GM23338 (cell line): ENCODE results near the gene IL7R. TPM values are rescaled to one million over a fixed set of nuclear protein-coding genes. Genes with fewer than 3 reads are reported as not detected.

Experiments used
- ATAC-seq: fragments of 200-7000 bp; cut with Tn5 transposase; 3 replicates; pipeline ENCODE4 v1.9.1; 2020
- DNase-seq: peaks from one replicate; pipeline ENCODE4 v3.0.0-alpha.2; 2015; ENCODE audit warnings: low spot score
- H2AFZ ChIP-seq: fragments of 200-600 bp; sonication (generic); 2 replicates; pipeline ENCODE4 v1.8.0; 2016; ENCODE audit warnings: antibody characterized with exemption, mild to moderate bottlenecking, moderate library complexity
- H3F3A ChIP-seq: fragments of 200-600 bp; sonication (generic); replicated peaks from 2 replicates; pipeline ENCODE4 v1.8.0; 2017; ENCODE audit warnings: antibody characterized with exemption, mixed run types, low read depth
- H3K27ac ChIP-seq: fragments of 200-600 bp; sonication (generic); 2 replicates; pipeline ENCODE4 v1.6.1; 2016; ENCODE audit warnings: low read depth
- H3K27me3 ChIP-seq: fragments of 200-600 bp; sonication (generic); 2 replicates; pipeline ENCODE4 v1.8.0; 2016; ENCODE audit warnings: mild to moderate bottlenecking, mixed run types, moderate library complexity; ENCODE audit not compliant: insufficient read depth
- H3K36me3 ChIP-seq: fragments of 200-600 bp; sonication (generic); 2 replicates; pipeline ENCODE4 v1.8.0; 2016; ENCODE audit warnings: mild to moderate bottlenecking; ENCODE audit not compliant: insufficient read depth
- H3K4me1 ChIP-seq: fragments of 200-600 bp; sonication (generic); 2 replicates; pipeline ENCODE4 v1.8.0; 2016; ENCODE audit warnings: mild to moderate bottlenecking, moderate library complexity; ENCODE audit not compliant: insufficient read depth
- H3K4me2 ChIP-seq: fragments of 200-600 bp; sonication (generic); 2 replicates; pipeline ENCODE4 v1.7.1; 2017; ENCODE audit warnings: mixed run types
- H3K4me3 ChIP-seq: fragments of 200-600 bp; sonication (generic); 2 replicates; pipeline ENCODE4 v1.6.1; 2016; ENCODE audit warnings: mixed run types
- H3K79me2 ChIP-seq: fragments of 200-600 bp; sonication (generic); replicated peaks from 2 replicates; pipeline ENCODE4 v1.8.0; 2017; ENCODE audit warnings: mild to moderate bottlenecking; ENCODE audit not compliant: insufficient read depth
- H3K9me2 ChIP-seq: fragments of 200-600 bp; sonication (generic); 2 replicates; pipeline ENCODE4 v1.8.0; 2017; ENCODE audit not compliant: insufficient read depth
- H4K20me1 ChIP-seq: fragments of 200-600 bp; sonication (generic); replicated peaks from 2 replicates; pipeline ENCODE4 v1.8.0; 2017; ENCODE audit warnings: mild to moderate bottlenecking; ENCODE audit not compliant: insufficient read depth
- H3K27ac Mint-ChIP-seq: 2 replicates; pipeline ENCODE4 v1.8.0; 2020; ENCODE audit warnings: inconsistent platforms, mild to moderate bottlenecking, moderate library complexity, mixed read lengths
- H3K27me3 Mint-ChIP-seq: 3 replicates; pipeline ENCODE4 v1.8.0; 2022; ENCODE audit warnings: low read depth, mild to moderate bottlenecking, moderate library complexity, mixed read lengths, inconsistent platforms; ENCODE audit not compliant: insufficient read depth, poor library complexity
- H3K36me3 Mint-ChIP-seq: 3 replicates; pipeline ENCODE4 v1.8.0; 2021; ENCODE audit warnings: low read depth, mild to moderate bottlenecking, inconsistent platforms, moderate library complexity, mixed read lengths
- H3K4me1 Mint-ChIP-seq: 3 replicates; pipeline ENCODE4 v1.8.0; 2020; ENCODE audit warnings: mild to moderate bottlenecking, inconsistent platforms, mixed read lengths
- H3K4me3 Mint-ChIP-seq: 3 replicates; pipeline ENCODE4 v1.8.0; 2021; ENCODE audit warnings: moderate library complexity, mild to moderate bottlenecking, inconsistent platforms, mixed read lengths
- H3K9me3 Mint-ChIP-seq: 3 replicates; pipeline ENCODE4 v1.8.0; 2020; ENCODE audit warnings: moderate library complexity, mild to moderate bottlenecking, inconsistent platforms, mixed read lengths
- CREB1 ChIP-seq: fragments of 250-450 bp; sonication (Bioruptor Pico); IDR thresholded peaks from 2 replicates; pipeline ENCODE4 v1.5.0; 2020; ENCODE audit warnings: low read depth, mild to moderate bottlenecking, moderate library complexity
- CTCF ChIP-seq, 2 experiments: fragments of 200-600 bp in 1 of 2; sonication (generic) in 1 of 2; conservative IDR thresholded peaks; 2 replicates each; pipeline versions ENCODE4 v1.5.1 to v1.6.1; 2016 to 2017; ENCODE audit warnings: antibody characterized with exemption in 2 of 2, low read depth in 2 of 2, mild to moderate bottlenecking in 2 of 2, moderate library complexity in 1 of 2
- EZH2 ChIP-seq: fragments of 200-600 bp; sonication (generic); IDR thresholded peaks from one replicate; pipeline ENCODE4 v1.8.0; 2017; ENCODE audit warnings: antibody characterized with exemption, mild to moderate bottlenecking, low read depth; ENCODE audit not compliant: unreplicated experiment
- NANOG ChIP-seq: IDR thresholded peaks from 2 replicates; pipeline ENCODE4 v1.6.1; 2016; ENCODE audit warnings: antibody characterized with exemption, borderline replicate concordance
- POLR2AphosphoS5 ChIP-seq: IDR thresholded peaks from 2 replicates; pipeline ENCODE4 v1.6.1; 2016; ENCODE audit warnings: antibody characterized with exemption, low read depth
- REST ChIP-seq: IDR thresholded peaks from one replicate; pipeline ENCODE4 v1.6.1; 2018; ENCODE audit warnings: antibody characterized with exemption; ENCODE audit not compliant: unreplicated experiment
- ZNF331 ChIP-seq: fragments of 250-450 bp; sonication (Bioruptor Pico); IDR thresholded peaks from 2 replicates; pipeline ENCODE4 v1.5.0; 2020; ENCODE audit warnings: low read depth, mild to moderate bottlenecking, moderate library complexity
- ZNF462 ChIP-seq: fragments of 250-450 bp; sonication (Bioruptor Pico); IDR thresholded peaks from 2 replicates; pipeline ENCODE4 v1.5.0; 2020; ENCODE audit warnings: mild to moderate bottlenecking, moderate library complexity
- polyA plus RNA-seq: library from polyadenylated mRNA; unstranded; fragments of >200 nt; fragmentation: Nextera tagmentation; extraction: Ambion mirVana; gene quantifications from 2 replicates; pipeline ENCODE4 v1.2.1, GENCODE V29; 2016
- total RNA-seq: library from RNA; depleted of rRNA; stranded (reverse); fragments of >200 nt; shearing (Covaris generic); gene quantifications from 2 replicates; pipeline ENCODE4 v1.2.3, GENCODE V29; 2014
- TF ChIP-seq, protein P1 (sequence below): IDR thresholded peaks from 2 replicates; pipeline ENCODE4 v1.6.1; 2016; ENCODE audit warnings: antibody characterized with exemption

Gene IL7R
- total and polyA plus RNA-seq, 2 experiments from 2014 or later = not detected

- Histone ChIP-seq H3K9me2 (peaks cover 3% of the 10 kb centered on the region; the same call in 1 of the 2 replicates), H4K20me1 (no peaks in the 10 kb centered on the region), H2AFZ (no peak overlapping the region), H3F3A (no peaks in the 10 kb centered on the region), H3K27me3 (no peaks in the 10 kb centered on the region), H3K4me2 (no peak overlapping the region), H3K4me3 (no peak overlapping the region), H3K27ac (no peak overlapping the region), H3K4me1 (no peaks in the 10 kb centered on the region), H3K79me2 (no peaks in the 10 kb centered on the region), H3K36me3 (no peaks in the 10 kb centered on the region)
- TF ChIP-seq CREB1 = no peak
- TF ChIP-seq POLR2AphosphoS5 = no peak
- TF ChIP-seq EZH2 = no peak
- Mint-ChIP-seq H3K36me3 (no peaks in the 10 kb centered on the region), H3K27me3 (no peaks in the 10 kb centered on the region), H3K27ac (no peak overlapping the region), H3K4me1 (no peaks in the 10 kb centered on the region), H3K9me3 (no peaks in the 10 kb centered on the region), H3K4me3 (no peak overlapping the region)
- no peak for DNase-seq
- ATAC-seq = no peak
Measured at GRCh38 chr5:35816881-35817521, 39.7 kb upstream of the IL7R start.

DNA sequence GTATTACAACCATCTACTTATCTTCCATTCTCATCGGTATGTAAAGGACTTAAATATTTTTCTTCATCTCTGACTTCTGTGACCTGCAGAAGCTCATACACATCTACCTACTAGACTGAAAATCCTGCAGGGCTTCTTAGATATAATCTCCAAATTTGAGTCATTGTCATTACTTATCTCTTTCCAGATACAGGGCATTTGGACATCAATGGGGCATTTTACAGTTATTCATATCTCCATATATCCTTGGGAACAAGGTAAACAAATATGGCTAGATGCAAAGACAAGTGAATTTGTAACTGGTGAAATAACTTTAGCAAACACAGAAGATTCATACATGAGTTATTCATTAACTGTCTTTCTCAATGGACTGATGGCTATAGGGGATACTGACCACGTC is 37.7 kb upstream of the IL7R start:
- H3K4me3 Mint-ChIP-seq = no peak overlapping the region
- no peak overlapping the region for H3K27ac Mint-ChIP-seq
- ATAC-seq = no peak
- no peak overlapping the region for H3K4me3 ChIP-seq
- no peaks in the 10 kb centered on the region for H3K4me1 ChIP-seq
- no peak overlapping the region for H3K4me2 ChIP-seq
- H2AFZ ChIP-seq = no peak overlapping the region
- peaks cover 5% of the 10 kb centered on the region for H3K27me3 Mint-ChIP-seq
- H3K36me3 Mint-ChIP-seq = no peaks in the 10 kb centered on the region
- H3K27ac ChIP-seq = no peak overlapping the region
- no peaks in the 10 kb centered on the region for H4K20me1 ChIP-seq
- no peaks in the 10 kb centered on the region for H3K79me2 ChIP-seq
- H3K9me2 ChIP-seq = peaks cover 3% of the 10 kb centered on the region; the same call in 1 of the 2 replicates
- no peaks in the 10 kb centered on the region for H3K27me3 ChIP-seq
- H3F3A ChIP-seq = no peaks in the 10 kb centered on the region
- no peaks in the 10 kb centered on the region for H3K4me1 Mint-ChIP-seq
- DNase-seq = no peak
- H3K9me3 Mint-ChIP-seq = no peaks in the 10 kb centered on the region
- H3K36me3 ChIP-seq = no peaks in the 10 kb centered on the region
- TF ChIP-seq NANOG (no peak), ZNF331 (CRISPR knock-in tag) (no peak), ZNF462 (no peak), CREB1 (no peak), REST (no peak), CTCF (conservative IDR thresholded peaks at IDR 0.05; ENCODE audit: low read depth in 2 of 2) (no peak)
- TF ChIP-seq, protein P1, sequence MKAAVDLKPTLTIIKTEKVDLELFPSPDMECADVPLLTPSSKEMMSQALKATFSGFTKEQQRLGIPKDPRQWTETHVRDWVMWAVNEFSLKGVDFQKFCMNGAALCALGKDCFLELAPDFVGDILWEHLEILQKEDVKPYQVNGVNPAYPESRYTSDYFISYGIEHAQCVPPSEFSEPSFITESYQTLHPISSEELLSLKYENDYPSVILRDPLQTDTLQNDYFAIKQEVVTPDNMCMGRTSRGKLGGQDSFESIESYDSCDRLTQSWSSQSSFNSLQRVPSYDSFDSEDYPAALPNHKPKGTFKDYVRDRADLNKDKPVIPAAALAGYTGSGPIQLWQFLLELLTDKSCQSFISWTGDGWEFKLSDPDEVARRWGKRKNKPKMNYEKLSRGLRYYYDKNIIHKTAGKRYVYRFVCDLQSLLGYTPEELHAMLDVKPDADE = no peak
